ENCODE data around the gene NELFCD.
"Not testable (repeated sequence)": the region's sequence is repeated elsewhere in the genome, so short reads cannot be mapped to it uniquely, and the experiment has no call there.

Gene NELFCD

GRCh38 chr20:59008715-59009336 lies 27.8 kb downstream of the NELFCD start:
- Histone ChIP-seq H3K36me3 (ENCODE audit: control insufficient read depth, insufficient read depth, low read length) (no peaks in the 10 kb centered on the region), H3K27ac (ENCODE audit: insufficient read depth, low read depth, low read length, poor library complexity, severe bottlenecking) (no peak overlapping the region), H3K4me1 (ENCODE audit: control insufficient read depth, insufficient read depth, low read length) (peaks cover 8% of the 10 kb centered on the region), H3K9me3 (ENCODE audit: control insufficient read depth, low read length) (no peaks in the 10 kb centered on the region), H3K4me3 (ENCODE audit: insufficient read depth, low read depth, low read length) (no peak overlapping the region), H3K27me3 (ENCODE audit: control insufficient read depth, insufficient read depth, low read length, poor library complexity, severe bottlenecking) (peaks cover 10% of the 10 kb centered on the region)
- WGBS, 2 experiments, result 90 to 93% methylated on average over 7 to 8 of the region's 8 CpGs

- Histone ChIP-seq H3K4me3 (ENCODE audit: insufficient read depth, low read depth, low read length) (no peak overlapping the region), H3K9me3 (ENCODE audit: control insufficient read depth, low read length) (no peaks in the 10 kb centered on the region), H3K36me3 (ENCODE audit: control insufficient read depth, insufficient read depth, low read length) (no peaks in the 10 kb centered on the region), H3K27me3 (ENCODE audit: control insufficient read depth, insufficient read depth, low read length, poor library complexity, severe bottlenecking) (peaks cover 10% of the 10 kb centered on the region), H3K4me1 (ENCODE audit: control insufficient read depth, insufficient read depth, low read length) (peaks cover 8% of the 10 kb centered on the region), H3K27ac (ENCODE audit: insufficient read depth, low read depth, low read length, poor library complexity, severe bottlenecking) (no peak overlapping the region)
- 87 to 90% methylated on average over 8 of the region's 8 CpGs for WGBS, 2 experiments
Observed at GRCh38 chr20:59010321-59010994, 29.4 kb downstream of the NELFCD start.

- H3K36me3 ChIP-seq (ENCODE audit: control insufficient read depth, insufficient read depth, low read length), result no peaks in the 10 kb centered on the region
- no peaks in the 10 kb centered on the region for H3K9me3 ChIP-seq (ENCODE audit: control insufficient read depth, low read length)
- H3K4me3 ChIP-seq (ENCODE audit: insufficient read depth, low read depth, low read length), result no peak overlapping the region
- WGBS, 2 experiments, result 90 to 92% methylated on average over 15 to 17 of the region's 17 CpGs
- H3K27ac ChIP-seq (ENCODE audit: insufficient read depth, low read depth, low read length, poor library complexity, severe bottlenecking), result no peak overlapping the region
- H3K27me3 ChIP-seq (ENCODE audit: control insufficient read depth, insufficient read depth, low read length, poor library complexity, severe bottlenecking), result peaks cover 10% of the 10 kb centered on the region
- peaks cover 5% of the 10 kb centered on the region for H3K4me1 ChIP-seq (ENCODE audit: control insufficient read depth, insufficient read depth, low read length)
Observed at GRCh38 chr20:59010995-59011873, 30.2 kb downstream of the NELFCD start.

DNA sequence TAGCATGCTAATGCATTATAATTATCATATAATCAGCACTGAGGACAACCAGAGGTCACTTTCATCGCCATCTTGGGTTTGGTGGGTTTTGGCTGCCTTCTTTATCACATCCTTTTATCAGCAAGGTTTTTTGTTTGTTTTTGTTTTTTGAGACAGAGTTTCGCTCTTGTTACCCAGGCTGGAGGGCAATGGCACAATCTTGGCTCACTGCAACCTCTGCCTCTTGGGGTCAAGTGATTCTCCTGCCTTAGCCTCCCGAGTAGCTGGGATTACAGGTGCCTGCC lies 30.8 kb downstream of the NELFCD start:
- H3K9me3 ChIP-seq (ENCODE audit: control insufficient read depth, low read length); H3K36me3 ChIP-seq (ENCODE audit: control insufficient read depth, insufficient read depth, low read length); H3K4me3 ChIP-seq (ENCODE audit: insufficient read depth, low read depth, low read length); H3K4me1 ChIP-seq (ENCODE audit: control insufficient read depth, insufficient read depth, low read length); H3K27ac ChIP-seq (ENCODE audit: insufficient read depth, low read depth, low read length, poor library complexity, severe bottlenecking): not testable (repeated sequence)
- WGBS, 2 experiments, result 84 to 96% methylated on average over 3 of the region's 3 CpGs
- peaks cover 10% of the 10 kb centered on the region for H3K27me3 ChIP-seq (ENCODE audit: control insufficient read depth, insufficient read depth, low read length, poor library complexity, severe bottlenecking)

- no peaks in the 10 kb centered on the region for H3K9me3 ChIP-seq (ENCODE audit: control insufficient read depth, low read length)
- H3K27ac ChIP-seq (ENCODE audit: insufficient read depth, low read depth, low read length, poor library complexity, severe bottlenecking), result no peak overlapping the region
- 84 to 90% methylated on average over 17 of the region's 17 CpGs for WGBS, 2 experiments
- H3K27me3 ChIP-seq (ENCODE audit: control insufficient read depth, insufficient read depth, low read length, poor library complexity, severe bottlenecking), result no peaks in the 10 kb centered on the region
- H3K36me3 ChIP-seq (ENCODE audit: control insufficient read depth, insufficient read depth, low read length), result no peaks in the 10 kb centered on the region
- peaks cover 5% of the 10 kb centered on the region for H3K4me1 ChIP-seq (ENCODE audit: control insufficient read depth, insufficient read depth, low read length)
- H3K4me3 ChIP-seq (ENCODE audit: insufficient read depth, low read depth, low read length), result no peak overlapping the region
Observed at GRCh38 chr20:59013031-59013951, 32.2 kb downstream of the NELFCD start.

DNA sequence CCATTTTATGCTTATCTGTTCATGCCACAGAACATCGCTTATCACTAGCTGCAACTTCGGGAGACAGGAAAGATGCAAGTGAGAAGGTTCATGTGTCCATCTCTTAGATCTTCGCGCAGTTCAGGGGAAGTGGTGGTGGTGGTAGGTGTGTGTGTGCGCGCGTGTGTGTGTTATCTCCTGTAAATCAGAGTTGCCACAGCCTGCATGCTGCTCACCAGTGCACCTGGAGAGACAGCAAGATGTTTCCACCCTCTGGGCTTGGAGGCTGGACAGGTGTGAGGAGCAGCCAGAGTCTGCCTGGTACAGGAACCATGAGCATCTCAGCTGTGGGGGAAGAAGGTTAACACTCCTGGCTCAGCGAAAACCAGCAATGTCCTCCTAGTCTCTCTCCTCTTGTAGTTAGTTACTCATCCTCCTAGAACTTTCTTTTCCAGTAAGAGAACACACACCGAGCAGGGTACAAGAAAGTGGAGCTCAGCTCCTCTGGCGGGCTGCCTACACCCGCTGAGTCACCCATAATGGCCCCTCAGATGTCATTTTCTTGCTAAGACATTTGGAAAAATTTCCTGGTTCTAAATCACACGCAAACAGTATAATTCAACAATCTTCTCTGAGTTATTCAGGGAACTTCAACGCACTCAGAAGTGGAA lies 33.0 kb downstream of the NELFCD start:
- Histone ChIP-seq H3K4me3 (ENCODE audit: insufficient read depth, low read depth, low read length) (no peak overlapping the region), H3K36me3 (ENCODE audit: control insufficient read depth, insufficient read depth, low read length) (no peaks in the 10 kb centered on the region), H3K27ac (ENCODE audit: insufficient read depth, low read depth, low read length, poor library complexity, severe bottlenecking) (no peak overlapping the region), H3K27me3 (ENCODE audit: control insufficient read depth, insufficient read depth, low read length, poor library complexity, severe bottlenecking) (no peaks in the 10 kb centered on the region), H3K9me3 (ENCODE audit: control insufficient read depth, low read length) (no peaks in the 10 kb centered on the region), H3K4me1 (ENCODE audit: control insufficient read depth, insufficient read depth, low read length) (peaks cover 5% of the 10 kb centered on the region)
- 94 to 95% methylated on average over 13 of the region's 13 CpGs for WGBS, 2 experiments

DNA sequence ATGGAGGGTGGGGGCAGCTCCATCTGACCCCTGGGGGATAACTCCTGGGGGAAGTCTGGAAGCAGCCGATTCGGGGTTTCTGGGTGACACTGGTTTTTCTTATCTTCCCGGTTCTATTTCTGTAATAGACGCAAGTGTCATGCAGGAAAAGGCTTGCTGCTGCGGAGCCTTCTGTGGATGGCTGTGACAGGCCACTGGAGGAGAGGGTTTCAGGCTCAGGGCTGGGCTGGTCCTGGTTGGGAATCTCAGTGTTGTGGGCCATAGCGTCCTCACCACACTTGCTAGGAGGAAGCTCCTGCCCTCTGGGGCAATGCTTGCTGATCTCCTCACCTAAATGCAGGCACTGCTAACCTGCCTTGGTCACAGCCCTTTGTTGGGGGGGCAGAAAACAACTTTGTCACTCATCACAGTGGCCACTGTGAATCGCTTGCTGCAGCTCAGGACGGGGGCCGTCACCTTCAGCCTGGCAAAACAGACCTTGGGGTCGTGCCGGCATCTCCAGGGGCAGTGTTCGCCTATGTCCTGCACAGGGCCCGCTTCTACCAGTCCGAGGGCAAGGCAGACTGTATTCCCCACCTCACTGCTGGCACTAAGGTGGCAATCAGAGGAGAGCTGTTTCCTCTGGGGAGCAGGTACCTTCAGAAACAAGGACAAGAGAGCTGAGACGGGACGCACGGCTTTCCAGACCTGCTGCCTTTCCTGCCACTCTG lies 33.8 kb downstream of the NELFCD start:
- Histone ChIP-seq H3K9me3 (ENCODE audit: control insufficient read depth, low read length) (no peaks in the 10 kb centered on the region), H3K27me3 (ENCODE audit: control insufficient read depth, insufficient read depth, low read length, poor library complexity, severe bottlenecking) (no peaks in the 10 kb centered on the region), H3K36me3 (ENCODE audit: control insufficient read depth, insufficient read depth, low read length) (no peaks in the 10 kb centered on the region), H3K4me3 (ENCODE audit: insufficient read depth, low read depth, low read length) (no peak overlapping the region), H3K27ac (ENCODE audit: insufficient read depth, low read depth, low read length, poor library complexity, severe bottlenecking) (no peak overlapping the region), H3K4me1 (ENCODE audit: control insufficient read depth, insufficient read depth, low read length) (peaks cover 5% of the 10 kb centered on the region)
- WGBS, 2 experiments, result 93% methylated on average over 17 of the region's 17 CpGs

- no peaks in the 10 kb centered on the region for H3K36me3 ChIP-seq (ENCODE audit: control insufficient read depth, insufficient read depth, low read length)
- H3K4me3 ChIP-seq (ENCODE audit: insufficient read depth, low read depth, low read length), result no peak overlapping the region
- 92 to 93% methylated on average over 16 of the region's 16 CpGs for WGBS, 2 experiments
- no peaks in the 10 kb centered on the region for H3K9me3 ChIP-seq (ENCODE audit: control insufficient read depth, low read length)
- H3K27me3 ChIP-seq (ENCODE audit: control insufficient read depth, insufficient read depth, low read length, poor library complexity, severe bottlenecking), result no peaks in the 10 kb centered on the region
- no peak overlapping the region for H3K27ac ChIP-seq (ENCODE audit: insufficient read depth, low read depth, low read length, poor library complexity, severe bottlenecking)
- peaks cover 3% of the 10 kb centered on the region for H3K4me1 ChIP-seq (ENCODE audit: control insufficient read depth, insufficient read depth, low read length)
Observed at GRCh38 chr20:59015411-59015810, 34.4 kb downstream of the NELFCD start.
